22Rv1 (cell line): ENCODE data around the gene PAPOLA.

ENCODE experiments used
- CTCF ChIP-seq: fragments of 450-650 bp; IDR thresholded peaks from 2 replicates; pipeline ENCODE4 v1.5.1; 2017; ENCODE audit warnings: mild to moderate bottlenecking
- ZFX ChIP-seq: fragments of 450-650 bp; IDR thresholded peaks from 2 replicates; pipeline ENCODE4 v1.6.1; 2017; ENCODE audit warnings: antibody characterized with exemption, borderline replicate concordance

GRCh38 chr14:96493178-96493577 lies 9.0 kb upstream of the PAPOLA start:
- TF ChIP-seq ZFX, result no peak
- no peak for TF ChIP-seq CTCF
